ENCODE data around the gene DUSP19. TPM values are rescaled to one million over a fixed set of nuclear protein-coding genes. Genes with fewer than 3 reads are reported as not detected.

The DUSP19 gene
- total and polyA plus RNA-seq, 4 donors: 0.27 to 2.2 (median 0.68) TPM

- no peaks in the 10 kb centered on the region for H3K9me3 ChIP-seq (ENCODE audit: control insufficient read depth in 4 of 4, low read length in 3 of 4)
- H3K4me1 ChIP-seq (ENCODE audit: control insufficient read depth in 4 of 4, insufficient read depth in 4 of 4, low read length in 3 of 4): peaks cover 5 to 20% (median 12%) of the 10 kb centered on the region in 4 donors
- under 1% methylated on average over 7 of the region's 7 CpGs for WGBS
- no peaks in the 10 kb centered on the region for H3K36me3 ChIP-seq (ENCODE audit: control insufficient read depth in 4 of 4, insufficient read depth in 3 of 4, low read depth in 1 of 4, low read length in 3 of 4)
- peak overlapping the region; percentile 88 to 92 for H3K9ac ChIP-seq (ENCODE audit: low read depth in 1 of 2, low read length in 2 of 2)
- DNase-seq (ENCODE audit: low spot score): no peak
- TF ChIP-seq MAX (IDR thresholded peaks at IDR 0.05) (no peak), TAF1 (conservative IDR thresholded peaks at IDR 0.05) (peak; percentile 61), RXRA (IDR thresholded peaks at IDR 0.05) (no peak), FOXA1 (IDR thresholded peaks at IDR 0.05) (no peak), SP1 (IDR thresholded peaks at IDR 0.05) (no peak), YY1 (IDR thresholded peaks at IDR 0.05) (no peak), CTCF (IDR thresholded peaks at IDR 0.05; ENCODE audit: low read depth, low read length, missing input control) (no peak), GABPA (IDR thresholded peaks at IDR 0.05 in 1 of 2, conservative IDR thresholded peaks at IDR 0.05 in 1 of 2) (no peak)
- TF ChIP-seq, protein P1, sequence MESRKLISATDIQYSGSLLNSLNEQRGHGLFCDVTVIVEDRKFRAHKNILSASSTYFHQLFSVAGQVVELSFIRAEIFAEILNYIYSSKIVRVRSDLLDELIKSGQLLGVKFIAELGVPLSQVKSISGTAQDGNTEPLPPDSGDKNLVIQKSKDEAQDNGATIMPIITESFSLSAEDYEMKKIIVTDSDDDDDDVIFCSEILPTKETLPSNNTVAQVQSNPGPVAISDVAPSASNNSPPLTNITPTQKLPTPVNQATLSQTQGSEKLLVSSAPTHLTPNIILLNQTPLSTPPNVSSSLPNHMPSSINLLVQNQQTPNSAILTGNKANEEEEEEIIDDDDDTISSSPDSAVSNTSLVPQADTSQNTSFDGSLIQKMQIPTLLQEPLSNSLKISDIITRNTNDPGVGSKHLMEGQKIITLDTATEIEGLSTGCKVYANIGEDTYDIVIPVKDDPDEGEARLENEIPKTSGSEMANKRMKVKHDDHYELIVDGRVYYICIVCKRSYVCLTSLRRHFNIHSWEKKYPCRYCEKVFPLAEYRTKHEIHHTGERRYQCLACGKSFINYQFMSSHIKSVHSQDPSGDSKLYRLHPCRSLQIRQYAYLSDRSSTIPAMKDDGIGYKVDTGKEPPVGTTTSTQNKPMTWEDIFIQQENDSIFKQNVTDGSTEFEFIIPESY (IDR thresholded peaks at IDR 0.05): no peak
- peak overlapping the region; percentile 69 to 96 (median 94) for H3K4me3 ChIP-seq (ENCODE audit: low read depth in 1 of 3, low read length in 3 of 3)
- no peaks in the 10 kb centered on the region for H3K27me3 ChIP-seq (ENCODE audit: control insufficient read depth in 4 of 4, insufficient read depth in 4 of 4, low read length in 3 of 4)
- H3K27ac ChIP-seq (ENCODE audit: low read depth in 1 of 2, low read length in 2 of 2): peak overlapping the region; percentile 85 to 89
These were observed 45.3 kb downstream of the DUSP19 start for GRCh38 chr2:183123959-183124221.

DNA sequence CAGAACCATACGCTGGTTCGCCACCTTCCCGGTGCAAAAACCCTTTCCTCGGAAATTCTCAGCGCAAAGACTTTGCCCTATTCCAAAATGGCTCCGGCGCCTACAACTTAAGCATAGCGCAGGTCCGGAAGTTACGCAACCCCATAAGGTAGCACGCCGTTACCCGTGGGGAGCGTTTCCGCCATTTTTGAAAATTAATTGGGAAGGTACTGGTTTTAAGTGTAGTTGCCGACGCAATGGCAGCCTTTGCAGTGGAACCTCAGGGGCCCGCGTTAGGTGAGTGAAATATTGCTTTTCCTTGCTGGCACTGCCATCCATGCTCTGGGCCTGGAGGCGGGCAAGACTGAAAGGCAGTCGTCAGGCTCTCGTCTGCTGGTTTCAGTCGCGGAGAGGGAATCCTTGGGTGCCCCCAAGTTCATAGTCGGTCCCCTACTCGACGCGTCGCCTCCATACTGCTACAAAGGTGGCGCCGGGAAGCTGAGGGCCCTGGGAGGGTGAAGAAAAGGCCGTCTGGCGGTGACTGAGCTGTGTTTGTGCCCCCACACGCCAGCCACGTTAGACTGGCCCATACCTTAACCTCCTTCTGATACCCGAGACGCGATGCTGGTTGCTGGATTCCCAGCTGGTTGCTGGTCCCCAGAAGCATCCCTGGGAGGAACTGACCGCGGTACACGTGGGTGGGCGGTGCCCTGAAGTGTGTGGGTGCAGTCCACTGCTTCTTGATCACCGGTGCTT is 45.8 kb downstream of the DUSP19 start, which contains the start of gene NUP35:
NUP35 (plus strand) TSS at position 222 of the 735 bp plus-strand sequence; CDS start at position 237, 15 bp downstream.
- TF ChIP-seq FOXA1 (IDR thresholded peaks at IDR 0.05) (peak; percentile 28), JUND (IDR thresholded peaks at IDR 0.05) (peak in 1 of 2 donors; percentile 33), HNF4A (conservative IDR thresholded peaks at IDR 0.05) (peak; percentile 33 to 60), YY1 (IDR thresholded peaks at IDR 0.05) (peak; percentile 100), GABPA (IDR thresholded peaks at IDR 0.05 in 1 of 2, conservative IDR thresholded peaks at IDR 0.05 in 1 of 2) (peak; percentile 91 to 95), SP1 (IDR thresholded peaks at IDR 0.05) (peak; percentile 61), FOXA2 (IDR thresholded peaks at IDR 0.05) (peak; percentile 22), NR2F2 (IDR thresholded peaks at IDR 0.05) (no peak), RXRA (IDR thresholded peaks at IDR 0.05) (peak in 1 of 2 donors; percentile 23), TAF1 (conservative IDR thresholded peaks at IDR 0.05) (no peak), CTCF (IDR thresholded peaks at IDR 0.05; ENCODE audit: low read depth, low read length, missing input control) (no peak), RAD21 (IDR thresholded peaks at IDR 0.05) (peak in 1 of 2 donors; percentile 42), MAX (IDR thresholded peaks at IDR 0.05) (peak; percentile 90)
- TF ChIP-seq, protein P2, sequence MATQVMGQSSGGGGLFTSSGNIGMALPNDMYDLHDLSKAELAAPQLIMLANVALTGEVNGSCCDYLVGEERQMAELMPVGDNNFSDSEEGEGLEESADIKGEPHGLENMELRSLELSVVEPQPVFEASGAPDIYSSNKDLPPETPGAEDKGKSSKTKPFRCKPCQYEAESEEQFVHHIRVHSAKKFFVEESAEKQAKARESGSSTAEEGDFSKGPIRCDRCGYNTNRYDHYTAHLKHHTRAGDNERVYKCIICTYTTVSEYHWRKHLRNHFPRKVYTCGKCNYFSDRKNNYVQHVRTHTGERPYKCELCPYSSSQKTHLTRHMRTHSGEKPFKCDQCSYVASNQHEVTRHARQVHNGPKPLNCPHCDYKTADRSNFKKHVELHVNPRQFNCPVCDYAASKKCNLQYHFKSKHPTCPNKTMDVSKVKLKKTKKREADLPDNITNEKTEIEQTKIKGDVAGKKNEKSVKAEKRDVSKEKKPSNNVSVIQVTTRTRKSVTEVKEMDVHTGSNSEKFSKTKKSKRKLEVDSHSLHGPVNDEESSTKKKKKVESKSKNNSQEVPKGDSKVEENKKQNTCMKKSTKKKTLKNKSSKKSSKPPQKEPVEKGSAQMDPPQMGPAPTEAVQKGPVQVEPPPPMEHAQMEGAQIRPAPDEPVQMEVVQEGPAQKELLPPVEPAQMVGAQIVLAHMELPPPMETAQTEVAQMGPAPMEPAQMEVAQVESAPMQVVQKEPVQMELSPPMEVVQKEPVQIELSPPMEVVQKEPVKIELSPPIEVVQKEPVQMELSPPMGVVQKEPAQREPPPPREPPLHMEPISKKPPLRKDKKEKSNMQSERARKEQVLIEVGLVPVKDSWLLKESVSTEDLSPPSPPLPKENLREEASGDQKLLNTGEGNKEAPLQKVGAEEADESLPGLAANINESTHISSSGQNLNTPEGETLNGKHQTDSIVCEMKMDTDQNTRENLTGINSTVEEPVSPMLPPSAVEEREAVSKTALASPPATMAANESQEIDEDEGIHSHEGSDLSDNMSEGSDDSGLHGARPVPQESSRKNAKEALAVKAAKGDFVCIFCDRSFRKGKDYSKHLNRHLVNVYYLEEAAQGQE (IDR thresholded peaks at IDR 0.05): peak; percentile 65
- TF ChIP-seq, protein P3, sequence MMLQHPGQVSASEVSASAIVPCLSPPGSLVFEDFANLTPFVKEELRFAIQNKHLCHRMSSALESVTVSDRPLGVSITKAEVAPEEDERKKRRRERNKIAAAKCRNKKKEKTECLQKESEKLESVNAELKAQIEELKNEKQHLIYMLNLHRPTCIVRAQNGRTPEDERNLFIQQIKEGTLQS (IDR thresholded peaks at IDR 0.05): peak; percentile 36
- no peaks in the 10 kb centered on the region for H3K9me3 ChIP-seq (ENCODE audit: control insufficient read depth in 4 of 4, low read length in 3 of 4)
- no peaks in the 10 kb centered on the region for H3K27me3 ChIP-seq (ENCODE audit: control insufficient read depth in 4 of 4, insufficient read depth in 4 of 4, low read length in 3 of 4)
- H3K27ac ChIP-seq (ENCODE audit: low read depth in 1 of 2, low read length in 2 of 2): peak within 1 kb of the TSS; percentile 85 to 89
- H3K9ac ChIP-seq (ENCODE audit: low read depth in 1 of 2, low read length in 2 of 2): peak within 1 kb of the TSS; percentile 88 to 92
- under 1% methylated on average over 43 of the region's 43 CpGs for whole genome bisulfite sequencing
- no peaks in the 10 kb centered on the region for H3K36me3 ChIP-seq (ENCODE audit: control insufficient read depth in 4 of 4, insufficient read depth in 3 of 4, low read depth in 1 of 4, low read length in 3 of 4)
- DNase-seq (ENCODE audit: low spot score): peak; percentile 90
- peak within 1 kb of the TSS; percentile 69 to 96 (median 94) for H3K4me3 ChIP-seq (ENCODE audit: low read depth in 1 of 3, low read length in 3 of 3)
- H3K4me1 ChIP-seq (ENCODE audit: control insufficient read depth in 4 of 4, insufficient read depth in 4 of 4, low read length in 3 of 4): peaks cover 5 to 20% (median 12%) of the 10 kb centered on the region in 4 donors

Measured in liver (tissue), 9 donors.